OCI-LY7 (cell line): Measurements from ENCODE around the gene FAM131C. TPM values are rescaled to one million over a fixed set of nuclear protein-coding genes. Genes with fewer than 3 reads are reported as not detected.

Source experiments
- BruUV-seq: library from RNA; stranded (reverse); fragments of 400-500 nt; replicated peaks from 2 replicates; lab custom pipeline; 2021; lab: Mats Ljungman, UMichigan
- CTCF ChIA-PET: fragments of 300-600 bp; sonication (Branson Sonifier 250); formaldehyde crosslinking; loops from one replicate; lab custom pipeline; 2022; ENCODE audit warnings: antibody characterized with exemption; ENCODE audit not compliant: unreplicated experiment; lab: Charles Lee
- POLR2A ChIA-PET: fragments of 300-600 bp; sonication (Branson Sonifier 250); formaldehyde crosslinking; loops from one replicate; lab custom pipeline; 2022; ENCODE audit warnings: antibody characterized with exemption; lab: Charles Lee
- DNase-seq: peaks from one replicate; pipeline ENCODE4 v3.0.0-alpha.2; 2015; ENCODE audit warnings: low spot score
- H2AFZ ChIP-seq: fragments of 200-600 bp; sonication (generic), shearing (Covaris generic); 2 replicates; pipeline ENCODE4 v1.6.1; 2014; ENCODE audit warnings: mild to moderate bottlenecking, antibody characterized with exemption, low read length, moderate library complexity
- H3K27ac ChIP-seq: fragments of 200-600 bp; sonication (generic); 2 replicates; pipeline ENCODE4 v1.5.1; 2014; ENCODE audit warnings: mixed run types, low read depth, mild to moderate bottlenecking, moderate library complexity, low read length, inconsistent platforms; ENCODE audit not compliant: poor library complexity, severe bottlenecking
- H3K36me3 ChIP-seq: fragments of 200-600 bp; sonication (generic); 2 replicates; pipeline ENCODE4 v1.6.1; 2014; ENCODE audit warnings: mild to moderate bottlenecking, antibody characterized with exemption, low read length, moderate library complexity, mixed read lengths; ENCODE audit not compliant: insufficient read depth
- H3K4me1 ChIP-seq: fragments of 200-600 bp; sonication (generic); 2 replicates; pipeline ENCODE4 v1.5.1; 2014; ENCODE audit warnings: mild to moderate bottlenecking, low read length; ENCODE audit not compliant: insufficient read depth, poor library complexity, severe bottlenecking
- H3K4me2 ChIP-seq: fragments of 200-600 bp; sonication (generic); 2 replicates; pipeline ENCODE4 v1.6.1; 2014; ENCODE audit warnings: mild to moderate bottlenecking, low read length
- H3K4me3 ChIP-seq: fragments of 200-600 bp; sonication (generic); 2 replicates; pipeline ENCODE4 v1.5.1; 2014; ENCODE audit warnings: mild to moderate bottlenecking, low read depth, low read length; ENCODE audit not compliant: poor library complexity, severe bottlenecking
- H3K79me2 ChIP-seq: fragments of 200-600 bp; sonication (generic); 2 replicates; pipeline ENCODE4 v1.6.1; 2016; ENCODE audit warnings: low read depth, mild to moderate bottlenecking, low read length, moderate library complexity, mixed read lengths; ENCODE audit not compliant: insufficient read depth
- H3K9me2 ChIP-seq: fragments of 200-600 bp; sonication (generic); 2 replicates; pipeline ENCODE4 v1.6.1; 2016; ENCODE audit warnings: mild to moderate bottlenecking, low read length, mixed read lengths; ENCODE audit not compliant: insufficient read depth
- H3K9me3 ChIP-seq: fragments of 200-600 bp; sonication (generic); 2 replicates; pipeline ENCODE4 v1.6.1; 2014; ENCODE audit warnings: mild to moderate bottlenecking, mixed run types, low read length, mixed read lengths
- H4K20me1 ChIP-seq: fragments of 200-600 bp; sonication (generic); 2 replicates; pipeline ENCODE4 v1.6.1; 2014; ENCODE audit warnings: mild to moderate bottlenecking, antibody characterized with exemption, low read length, moderate library complexity, mixed read lengths; ENCODE audit not compliant: insufficient read depth
- EZH2phosphoT487 ChIP-seq: fragments of 200-600 bp; sonication (generic); IDR thresholded peaks from 2 replicates; pipeline ENCODE4 v1.6.1; 2018; ENCODE audit warnings: low read depth, borderline replicate concordance, mild to moderate bottlenecking, mixed run types, antibody characterized with exemption, low read length, moderate library complexity, mixed read lengths
- intact Hi-C: fragments of 100-400 bp; cut with micrococcal nuclease; formaldehyde crosslinking; loops from one replicate; pipeline ENCODE4 v1.10.0; 2022; ENCODE audit not compliant: unreplicated experiment
- total RNA-seq, 2 experiments: library from RNA; depleted of rRNA in 1 of 2; stranded (reverse); fragments of >200 nt in 1 of 2; shearing (Covaris generic) in 1 of 2; gene quantifications; 2 replicates each; pipeline ENCODE4 v1.2.3, GENCODE V29; 2014 to 2022
- TF ChIP-seq, protein P1 (sequence below): fragments of 200-600 bp; sonication (generic); conservative IDR thresholded peaks from 2 replicates; pipeline ENCODE4 v1.5.1; 2014; ENCODE audit warnings: mild to moderate bottlenecking, antibody characterized with exemption, low read length, moderate library complexity, mixed read lengths

Gene FAM131C
- total RNA-seq, 2 experiments from 2014 or later: not detected

- no peaks in the 10 kb centered on the region for H3K79me2 ChIP-seq
- intact Hi-C loops: no loop called here
- no peak for DNase-seq
- H3K4me3 ChIP-seq: no peak overlapping the region
- H3K4me2 ChIP-seq: no peak overlapping the region
- CTCF ChIA-PET: no interaction called here
- H3K9me3 ChIP-seq: no peaks in the 10 kb centered on the region
- POLR2A ChIA-PET: no interaction called here
- H3K4me1 ChIP-seq: no peaks in the 10 kb centered on the region
- H4K20me1 ChIP-seq: no peaks in the 10 kb centered on the region
- no peak overlapping the region for H2AFZ ChIP-seq
- TF ChIP-seq, protein P1, sequence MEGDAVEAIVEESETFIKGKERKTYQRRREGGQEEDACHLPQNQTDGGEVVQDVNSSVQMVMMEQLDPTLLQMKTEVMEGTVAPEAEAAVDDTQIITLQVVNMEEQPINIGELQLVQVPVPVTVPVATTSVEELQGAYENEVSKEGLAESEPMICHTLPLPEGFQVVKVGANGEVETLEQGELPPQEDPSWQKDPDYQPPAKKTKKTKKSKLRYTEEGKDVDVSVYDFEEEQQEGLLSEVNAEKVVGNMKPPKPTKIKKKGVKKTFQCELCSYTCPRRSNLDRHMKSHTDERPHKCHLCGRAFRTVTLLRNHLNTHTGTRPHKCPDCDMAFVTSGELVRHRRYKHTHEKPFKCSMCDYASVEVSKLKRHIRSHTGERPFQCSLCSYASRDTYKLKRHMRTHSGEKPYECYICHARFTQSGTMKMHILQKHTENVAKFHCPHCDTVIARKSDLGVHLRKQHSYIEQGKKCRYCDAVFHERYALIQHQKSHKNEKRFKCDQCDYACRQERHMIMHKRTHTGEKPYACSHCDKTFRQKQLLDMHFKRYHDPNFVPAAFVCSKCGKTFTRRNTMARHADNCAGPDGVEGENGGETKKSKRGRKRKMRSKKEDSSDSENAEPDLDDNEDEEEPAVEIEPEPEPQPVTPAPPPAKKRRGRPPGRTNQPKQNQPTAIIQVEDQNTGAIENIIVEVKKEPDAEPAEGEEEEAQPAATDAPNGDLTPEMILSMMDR: no peak
- TF ChIP-seq EZH2phosphoT487: no peak
- H3K36me3 ChIP-seq: no peaks in the 10 kb centered on the region
- H3K9me2 ChIP-seq: no peaks in the 10 kb centered on the region
- no peak overlapping the region for H3K27ac ChIP-seq
- BruUV-seq: no TSS peak
Measured at GRCh38 chr1:16114527-16115467, 41.3 kb upstream of the FAM131C start.

GRCh38 chr1:16112596-16113555 lies 39.4 kb upstream of the FAM131C start:
- Histone ChIP-seq H3K36me3 (no peaks in the 10 kb centered on the region), H4K20me1 (no peaks in the 10 kb centered on the region), H3K9me2 (no peaks in the 10 kb centered on the region), H3K9me3 (no peaks in the 10 kb centered on the region), H3K4me2 (no peak overlapping the region), H3K79me2 (no peaks in the 10 kb centered on the region), H3K4me1 (no peaks in the 10 kb centered on the region), H2AFZ (no peak overlapping the region), H3K27ac (no peak overlapping the region), H3K4me3 (no peak overlapping the region)
- ChIA-PET POLR2A (interaction anchor here (0.5 kb wide), 1 partner anchor 125 kb away, joined by 4 read pairs; no protein-coding TSS in a partner anchor), CTCF (no interaction called here)
- no peak for DNase-seq
- no peak for TF ChIP-seq EZH2phosphoT487
- TF ChIP-seq, protein P1: no peak
- BruUV-seq: no TSS peak
- intact Hi-C loops: no loop called here
